HEK293 (cell line): Measurements from ENCODE around the gene OPA3.

Experiments used
- AEBP2 ChIP-seq: fragments of 450-650 bp; formaldehyde crosslinking; IDR thresholded peaks from 2 replicates; pipeline ENCODE4 v1.5.1; 2016; ENCODE audit warnings: missing biosample characterization, missing genetic modification characterization, borderline replicate concordance
- CTCF ChIP-seq: fragments of 450-650 bp; formaldehyde crosslinking; IDR thresholded peaks from 2 replicates; pipeline ENCODE4 v1.5.1; 2016; ENCODE audit warnings: missing biosample characterization, missing genetic modification characterization
- GLI4 ChIP-seq: fragments of 450-650 bp; formaldehyde crosslinking; IDR thresholded peaks from 2 replicates; pipeline ENCODE4 v1.5.1; 2016; ENCODE audit warnings: missing biosample characterization, missing genetic modification characterization
- GLIS2 ChIP-seq: fragments of 450-650 bp; formaldehyde crosslinking; IDR thresholded peaks from 2 replicates; pipeline ENCODE4 v1.5.1; 2016; ENCODE audit warnings: missing biosample characterization, missing genetic modification characterization
- KLF10 ChIP-seq: fragments of 450-650 bp; IDR thresholded peaks from 2 replicates; pipeline ENCODE4 v1.5.1; 2018; ENCODE audit warnings: missing biosample characterization, mild to moderate bottlenecking, missing genetic modification characterization
- KLF7 ChIP-seq: fragments of 450-650 bp; formaldehyde crosslinking; IDR thresholded peaks from 2 replicates; pipeline ENCODE4 v1.5.1; 2016; ENCODE audit warnings: missing biosample characterization, missing genetic modification characterization, borderline replicate concordance
- KLF8 ChIP-seq: fragments of 450-650 bp; formaldehyde crosslinking; IDR thresholded peaks from 2 replicates; pipeline ENCODE4 v1.5.1; 2016; ENCODE audit warnings: missing biosample characterization, missing genetic modification characterization
- KLF9 ChIP-seq: fragments of 450-650 bp; formaldehyde crosslinking; IDR thresholded peaks from 2 replicates; pipeline ENCODE4 v1.5.1; 2016; ENCODE audit warnings: missing biosample characterization, missing genetic modification characterization, low read depth
- MYNN ChIP-seq: fragments of 450-650 bp; formaldehyde crosslinking; IDR thresholded peaks from 2 replicates; pipeline ENCODE4 v1.5.1; 2016; ENCODE audit warnings: missing biosample characterization, missing genetic modification characterization, borderline replicate concordance
- MZF1 ChIP-seq: fragments of 450-650 bp; formaldehyde crosslinking; IDR thresholded peaks from 2 replicates; pipeline ENCODE4 v1.5.1; 2017; ENCODE audit warnings: missing biosample characterization, missing genetic modification characterization, borderline replicate concordance
- PBX3 ChIP-seq: sonication (generic); formaldehyde crosslinking; IDR thresholded peaks from 2 replicates; pipeline ENCODE4 v1.8.1; 2022; ENCODE audit warnings: mild to moderate bottlenecking, moderate library complexity, missing genetic modification reagents
- PRDM1 ChIP-seq: fragments of 450-650 bp; formaldehyde crosslinking; IDR thresholded peaks from 2 replicates; pipeline ENCODE4; 2016; ENCODE audit warnings: missing biosample characterization, missing genetic modification characterization
- REPIN1 ChIP-seq: fragments of 450-650 bp; formaldehyde crosslinking; IDR thresholded peaks from 2 replicates; pipeline ENCODE4 v1.5.1; 2017; ENCODE audit warnings: missing biosample characterization, missing genetic modification characterization, low read depth
- SETDB1 ChIP-seq: IDR thresholded peaks from one replicate; pipeline ENCODE4 v1.6.1; 2017; ENCODE audit warnings: mild to moderate bottlenecking, low read length, moderate library complexity, mixed read lengths; ENCODE audit not compliant: insufficient read length
- SP2 ChIP-seq: fragments of 450-650 bp; formaldehyde crosslinking; IDR thresholded peaks from 2 replicates; pipeline ENCODE4 v1.5.1; 2016; ENCODE audit warnings: missing biosample characterization, missing genetic modification characterization
- TRIM28 ChIP-seq: IDR thresholded peaks from 2 replicates; pipeline ENCODE4 v1.6.1; 2011; ENCODE audit warnings: low read length, control low read depth, borderline replicate concordance
- YY1 ChIP-seq: fragments of 450-650 bp; formaldehyde crosslinking; IDR thresholded peaks from 2 replicates; pipeline ENCODE4 v1.5.1; 2018; ENCODE audit warnings: missing biosample characterization, missing genetic modification characterization
- ZNF112 ChIP-seq: fragments of 450-650 bp; formaldehyde crosslinking; IDR thresholded peaks from 2 replicates; pipeline ENCODE4 v1.5.0; 2017; ENCODE audit warnings: missing biosample characterization, missing genetic modification characterization
- ZNF174 ChIP-seq: fragments of 450-650 bp; formaldehyde crosslinking; IDR thresholded peaks from 2 replicates; pipeline ENCODE4 v1.5.0; 2017; ENCODE audit warnings: missing biosample characterization, mild to moderate bottlenecking, missing genetic modification characterization
- ZNF280D ChIP-seq: fragments of 450-650 bp; formaldehyde crosslinking; IDR thresholded peaks from 2 replicates; pipeline ENCODE4 v1.5.1; 2016; ENCODE audit warnings: missing biosample characterization, missing genetic modification characterization
- ZNF292 ChIP-seq: fragments of 450-650 bp; formaldehyde crosslinking; IDR thresholded peaks from 2 replicates; pipeline ENCODE4 v1.5.1; 2016; ENCODE audit warnings: low read depth, missing biosample characterization, missing genetic modification characterization, borderline replicate concordance
- ZNF449 ChIP-seq: fragments of 450-650 bp; formaldehyde crosslinking; IDR thresholded peaks from 2 replicates; pipeline ENCODE4 v1.5.1; 2017; ENCODE audit warnings: missing biosample characterization, mild to moderate bottlenecking, missing genetic modification characterization, moderate library complexity
- ZNF473 ChIP-seq: fragments of 450-650 bp; formaldehyde crosslinking; IDR thresholded peaks from 2 replicates; pipeline ENCODE4 v1.5.1; 2017; ENCODE audit warnings: missing biosample characterization, missing genetic modification characterization
- ZNF513 ChIP-seq: fragments of 450-650 bp; IDR thresholded peaks from 2 replicates; pipeline ENCODE4 v1.5.1; 2018; ENCODE audit warnings: missing biosample characterization, missing genetic modification characterization
- ZNF521 ChIP-seq: fragments of 450-650 bp; formaldehyde crosslinking; IDR thresholded peaks from 2 replicates; pipeline ENCODE4 v1.5.1; 2017; ENCODE audit warnings: missing biosample characterization, mild to moderate bottlenecking, missing genetic modification characterization
- ZNF558 ChIP-seq: fragments of 450-650 bp; formaldehyde crosslinking; IDR thresholded peaks from 2 replicates; pipeline ENCODE4 v1.5.1; 2016; ENCODE audit warnings: missing biosample characterization, missing genetic modification characterization
- ZNF571 ChIP-seq: fragments of 450-650 bp; formaldehyde crosslinking; IDR thresholded peaks from 2 replicates; pipeline ENCODE4 v1.5.0; 2017; ENCODE audit warnings: missing biosample characterization, missing genetic modification characterization
- ZNF658 ChIP-seq: fragments of 450-650 bp; formaldehyde crosslinking; IDR thresholded peaks from 2 replicates; pipeline ENCODE4; 2016; ENCODE audit warnings: missing biosample characterization, missing genetic modification characterization
- ZNF664 ChIP-seq: fragments of 450-650 bp; formaldehyde crosslinking; IDR thresholded peaks from 2 replicates; pipeline ENCODE4 v1.5.1; 2016; ENCODE audit warnings: missing biosample characterization, missing genetic modification characterization
- ZNF830 ChIP-seq: fragments of 450-650 bp; IDR thresholded peaks from 2 replicates; pipeline ENCODE4 v1.5.0; 2018; ENCODE audit warnings: missing biosample characterization, missing genetic modification characterization, low read depth, mild to moderate bottlenecking, moderate library complexity
- ZSCAN16 ChIP-seq: fragments of 450-650 bp; formaldehyde crosslinking; IDR thresholded peaks from 2 replicates; pipeline ENCODE4 v1.5.1; 2016; ENCODE audit warnings: missing biosample characterization, missing genetic modification characterization

OPA3 gene

GRCh38 chr19:45523642-45524256 lies 60.9 kb downstream of the OPA3 start (continued):
- no peak for TF ChIP-seq ZNF174 (tag by site-specific recombination)
- TF ChIP-seq SP2 = no peak
- no peak for TF ChIP-seq AEBP2
- TF ChIP-seq TRIM28 = no peak
- TF ChIP-seq PRDM1 (tag by site-specific recombination) = no peak
- TF ChIP-seq ZNF473 (tag by site-specific recombination) = no peak
- no peak for TF ChIP-seq ZNF571 (tag by site-specific recombination)
- TF ChIP-seq ZNF830 = no peak
- TF ChIP-seq KLF8 = peak; percentile 65
- no peak for TF ChIP-seq ZNF292 (tag by site-specific recombination)
- no peak for TF ChIP-seq ZNF521 (tag by site-specific recombination)
- TF ChIP-seq PBX3 (CRISPR knock-in tag) = no peak
- TF ChIP-seq KLF7 (tag by site-specific recombination) = no peak
- TF ChIP-seq GLI4 (tag by site-specific recombination) = no peak
- no peak for TF ChIP-seq YY1 (tag by site-specific recombination)
- no peak for TF ChIP-seq GLIS2
- TF ChIP-seq KLF10 = peak; percentile 96
- TF ChIP-seq SETDB1 = no peak
- TF ChIP-seq ZNF658 (tag by site-specific recombination) = no peak
- TF ChIP-seq REPIN1 (tag by site-specific recombination) = no peak
- no peak; the same call in 1 of the 2 replicates for TF ChIP-seq MZF1
- TF ChIP-seq MYNN (tag by site-specific recombination) = no peak
- TF ChIP-seq ZNF112 = no peak
- TF ChIP-seq CTCF (tag by site-specific recombination) = peak; percentile 89
- no peak for TF ChIP-seq ZNF558
- no peak for TF ChIP-seq ZNF280D
- TF ChIP-seq ZNF664 (tag by site-specific recombination) = no peak
- peak; percentile 30; the same call in 1 of the 2 replicates for TF ChIP-seq ZNF513
- no peak for TF ChIP-seq ZSCAN16 (tag by site-specific recombination)
- TF ChIP-seq ZNF449 = no peak
- peak; percentile 54; the same call in 1 of the 2 replicates for TF ChIP-seq KLF9 (tag by site-specific recombination)
